HCT116 (cell line): ENCODE data around the gene MAU2. TPM values are rescaled to one million over a fixed set of nuclear protein-coding genes. Genes with fewer than 3 reads are reported as not detected.

Experiments used
- ATAC-seq: fragments of 200-7000 bp; cut with Tn5 transposase; 2 replicates; pipeline ENCODE4 v1.9.1; 2020; ENCODE audit warnings: mild to moderate bottlenecking, moderate library complexity
- BruUV-seq: library from RNA; stranded (reverse); fragments of 400-500 nt; replicated peaks from 2 replicates; lab custom pipeline; 2021; lab: Mats Ljungman, UMichigan
- CTCF ChIA-PET: fragments of 300-600 bp; sonication (Branson Sonifier 250); formaldehyde crosslinking; loops from one replicate; lab custom pipeline; 2021; ENCODE audit warnings: antibody characterized with exemption; lab: Charles Lee
- POLR2A ChIA-PET: fragments of 300-600, 350-600 bp; sonication (Branson Sonifier 250); formaldehyde crosslinking; loops from one replicate; lab custom pipeline; 2021; ENCODE audit warnings: antibody characterized with exemption; lab: Charles Lee
- RAD21 ChIA-PET, 2 experiments: fragments of 300-600 bp; sonication (Branson Sonifier 250); formaldehyde crosslinking; loops; one replicate each; lab custom pipeline; 2023; ENCODE audit warnings: low total read pairs in 2 of 2; ENCODE audit not compliant: uncharacterized antibody in 2 of 2, unreplicated experiment in 2 of 2, low non-redundant PET in 1 of 2; lab: Charles Lee
- DNase-seq: peaks from one replicate; pipeline ENCODE4 v3.0.0-alpha.2; 2010; ENCODE audit warnings: low read depth, low spot score
- H2AFZ ChIP-seq: fragments of 200-600 bp; shearing (Covaris generic), sonication (generic); 2 replicates; pipeline ENCODE4 v1.6.1; 2017; ENCODE audit warnings: low read depth, mixed run types, mixed read lengths, antibody characterized with exemption, low read length; ENCODE audit not compliant: poor library complexity, severe bottlenecking
- H3K27ac ChIP-seq: 2 replicates; pipeline ENCODE4 v1.5.1; 2012; ENCODE audit warnings: low read depth, low read length
- H3K27me3 ChIP-seq: fragments of 200-600 bp; sonication (generic); 2 replicates; pipeline ENCODE4 v1.6.1; 2016; ENCODE audit warnings: mixed run types, low read length, mixed read lengths; ENCODE audit not compliant: insufficient read depth
- H3K36me3 ChIP-seq, 2 experiments: fragments of 200-500 bp in 1 of 2; fragments of 200-600 bp in 1 of 2; sonication (Bioruptor generic) in 1 of 2; sonication (generic) in 1 of 2; 2 replicates each; pipeline versions ENCODE4 v1.5.1 to v1.6.1; 2014 to 2016; ENCODE audit warnings: low read length in 2 of 2, inconsistent platforms in 1 of 2, mixed read lengths in 1 of 2, mixed run types in 1 of 2; ENCODE audit not compliant: insufficient read depth in 2 of 2, control insufficient read depth in 1 of 2
- H3K4me1 ChIP-seq, 2 experiments: fragments of 200-600 bp in 1 of 2; sonication (generic) in 1 of 2; 2 replicates each; pipeline versions ENCODE4 v1.5.1 to v1.6.1; 2012 to 2017; ENCODE audit warnings: low read length in 2 of 2, inconsistent platforms in 1 of 2, mild to moderate bottlenecking in 1 of 2, mixed read lengths in 1 of 2, mixed run types in 1 of 2, moderate library complexity in 1 of 2; ENCODE audit not compliant: insufficient read depth in 2 of 2, control insufficient read depth in 1 of 2
- H3K4me2 ChIP-seq: fragments of 200-600 bp; sonication (generic); 2 replicates; pipeline ENCODE4 v1.6.1; 2017; ENCODE audit warnings: mixed run types, low read length, mixed read lengths
- H3K4me3 ChIP-seq, 2 experiments: fragments of 200-600 bp in 1 of 2; sonication (generic) in 1 of 2; replicated peaks in 1 of 2; 2 replicates each; pipeline ENCODE4 v1.5.1; 2011 to 2016; ENCODE audit warnings: low read length in 2 of 2, control low read depth in 1 of 2, low read depth in 1 of 2, mild to moderate bottlenecking in 1 of 2, mixed read lengths in 1 of 2, mixed run types in 1 of 2
- H3K79me2 ChIP-seq: fragments of 200-600 bp; sonication (generic); 2 replicates; pipeline ENCODE4 v1.6.1; 2017; ENCODE audit warnings: mild to moderate bottlenecking, mixed run types, low read length, moderate library complexity, mixed read lengths; ENCODE audit not compliant: insufficient read depth
- H3K9ac ChIP-seq: fragments of 200-600 bp; sonication (generic); 2 replicates; pipeline ENCODE4 v1.6.1; 2016; ENCODE audit warnings: low read length, mixed read lengths
- H3K9me2 ChIP-seq: fragments of 200-600 bp; sonication (generic), shearing (Covaris generic); 2 replicates; pipeline ENCODE4 v1.6.1; 2017; ENCODE audit warnings: mixed run types, mild to moderate bottlenecking, moderate library complexity; ENCODE audit not compliant: insufficient read depth
- H3K9me3 ChIP-seq, 2 experiments: fragments of 200-500 bp in 1 of 2; fragments of 200-600 bp in 1 of 2; sonication (Bioruptor generic) in 1 of 2; sonication (generic) in 1 of 2; 2 replicates each; pipeline ENCODE4 v1.6.1; 2014 to 2017; ENCODE audit warnings: low read length in 2 of 2, mixed read lengths in 2 of 2, inconsistent platforms in 1 of 2, low read depth in 1 of 2, mild to moderate bottlenecking in 1 of 2, mixed run types in 1 of 2, moderate library complexity in 1 of 2; ENCODE audit not compliant: control insufficient read depth in 1 of 2, insufficient read depth in 1 of 2
- H4K20me1 ChIP-seq: fragments of 200-600 bp; sonication (generic), shearing (Covaris generic); 2 replicates; pipeline ENCODE4 v1.6.1; 2017; ENCODE audit warnings: mixed run types, mild to moderate bottlenecking, moderate library complexity; ENCODE audit not compliant: insufficient read depth
- POLR2AphosphoS5 ChIP-seq: IDR thresholded peaks from 2 replicates; pipeline ENCODE4 v1.6.1; 2011; ENCODE audit warnings: mild to moderate bottlenecking, low read depth, low read length, moderate library complexity
- REST ChIP-seq: IDR thresholded peaks from 2 replicates; pipeline ENCODE4 v1.6.1; 2012; ENCODE audit warnings: low read depth
- SP1 ChIP-seq: IDR thresholded peaks from 2 replicates; pipeline ENCODE4 v1.6.1; 2012; ENCODE audit warnings: low read depth
- ZBTB33 ChIP-seq: IDR thresholded peaks from 2 replicates; pipeline ENCODE4 v1.6.1; 2011; ENCODE audit warnings: mild to moderate bottlenecking, low read length, moderate library complexity; ENCODE audit not compliant: insufficient replicate concordance; ENCODE audit errors: extremely low read depth
- intact Hi-C: fragments of 100-400 bp; cut with micrococcal nuclease; formaldehyde crosslinking; loops from 2 replicates; pipeline ENCODE4 v1.10.0; 2022
- total RNA-seq: library from RNA; stranded (reverse); gene quantifications from one replicate; pipeline ENCODE4 v1.2.1, GENCODE V29; 2021; ENCODE audit not compliant: unreplicated experiment

The MAU2 gene
- total RNA-seq, 1 experiment from 2014 or later: 36.2 TPM

GRCh38 chr19:19356901-19357566 lies 36.4 kb downstream of the MAU2 start:
- Histone ChIP-seq H2AFZ (no peak overlapping the region), H3K9me2 (no peaks in the 10 kb centered on the region), H3K4me1 (peaks cover 0 to 9% of the 10 kb centered on the region in 2 experiments; a peak in 2 of 4 replicates), H3K27ac (no peak overlapping the region), H3K36me3 (peaks cover 0 to 4% of the 10 kb centered on the region in 2 experiments; a peak in 2 of 4 replicates), H3K4me3 (no peak overlapping the region), H3K27me3 (no peaks in the 10 kb centered on the region), H4K20me1 (no peaks in the 10 kb centered on the region), H3K9me3 (no peaks in the 10 kb centered on the region), H3K4me2 (no peak overlapping the region), H3K79me2 (no peaks in the 10 kb centered on the region), H3K9ac (no peak overlapping the region)
- TF ChIP-seq ZBTB33: no peak
- no peak for TF ChIP-seq REST
- TF ChIP-seq SP1: no peak
- no peak for TF ChIP-seq POLR2AphosphoS5
- BruUV-seq: no TSS peak
- CTCF ChIA-PET: interaction anchor here (1.2 kb wide), 1 partner anchor 15 kb away, joined by 4 read pairs; no protein-coding TSS in a partner anchor
- intact Hi-C loops: no loop called here
- RAD21 ChIA-PET: no interaction called here
- DNase-seq (no peak), ATAC-seq (no peak)
- POLR2A ChIA-PET: no interaction called here
